Measurements from ENCODE around the gene LRIG2. TPM values are rescaled to one million over a fixed set of nuclear protein-coding genes. Genes with fewer than 3 reads are reported as not detected.
"Not testable (repeated sequence)": the region's sequence is repeated elsewhere in the genome, so short reads cannot be mapped to it uniquely, and the experiment has no call there.

Gene LRIG2
- total RNA-seq, 2 experiments from 2014 or later, result 12.9 to 15.8 TPM

DNA sequence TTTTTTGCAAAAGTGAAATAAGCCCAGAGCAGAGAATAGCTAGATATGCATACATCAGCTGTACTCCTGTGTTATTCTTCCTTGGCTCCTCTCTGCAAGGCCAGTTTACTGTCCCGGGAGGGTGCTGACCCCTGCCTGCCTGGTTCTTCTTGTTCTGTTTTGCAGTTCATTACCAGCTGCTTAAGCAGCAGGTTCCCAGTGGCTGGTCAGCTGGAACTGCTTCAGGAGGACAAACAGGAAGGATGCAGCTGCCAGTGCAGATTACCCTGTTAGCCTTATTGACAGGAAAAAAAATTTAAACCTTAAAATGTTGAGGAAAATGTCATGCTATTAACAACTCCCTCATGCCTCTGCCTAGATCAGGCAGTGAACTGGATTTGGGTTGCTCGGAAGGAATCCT is 16.0 kb upstream of the LRIG2 start:
- Histone ChIP-seq H3K4me1 (ENCODE audit: insufficient read depth, low read length) (peaks cover 3% of the 10 kb centered on the region), H3K36me3 (ENCODE audit: insufficient read depth, low read length) (no peaks in the 10 kb centered on the region), H3K9me3 (ENCODE audit: control insufficient read depth in 1 of 2, insufficient read depth in 1 of 2, low read length in 2 of 2) (no peaks in the 10 kb centered on the region), H3K27ac (ENCODE audit: low read depth in 1 of 2, low read length in 2 of 2) (no peak overlapping the region), H3K27me3 (ENCODE audit: control insufficient read depth in 1 of 2, insufficient read depth in 2 of 2, low read length in 2 of 2) (no peaks in the 10 kb centered on the region), H3K4me3 (ENCODE audit: low read length) (no peak overlapping the region)
- H3K4me1 Mint-ChIP-seq (ENCODE audit: low read depth), result no peaks in the 10 kb centered on the region
- POLR2A ChIA-PET, result interaction anchor here (1.8 kb wide), 1 partner anchor 16 kb away, joined by 5 read pairs; the partner anchor contains the start of gene LRIG2
- H3K27ac Mint-ChIP-seq, result no peak overlapping the region
- ATAC-seq (ENCODE audit: poor library complexity) (no peak), DNase-seq (no peak)
- no peaks in the 10 kb centered on the region for H3K36me3 Mint-ChIP-seq (ENCODE audit: low read depth)
- no peaks in the 10 kb centered on the region for H3K27me3 Mint-ChIP-seq
- intact Hi-C loops (cut with DNase I, micrococcal nuclease), result no loop called here
- CTCF ChIA-PET, result interaction anchor here (0.9 to 2.8 kb wide), 2 partner anchors 16 to 23 kb away, joined by 3 to 12 read pairs; partner anchors contain the start of gene LRIG2
- H3K4me3 Mint-ChIP-seq, result no peak overlapping the region
- H3K9me3 Mint-ChIP-seq, result no peaks in the 10 kb centered on the region
- TF ChIP-seq, protein P1, sequence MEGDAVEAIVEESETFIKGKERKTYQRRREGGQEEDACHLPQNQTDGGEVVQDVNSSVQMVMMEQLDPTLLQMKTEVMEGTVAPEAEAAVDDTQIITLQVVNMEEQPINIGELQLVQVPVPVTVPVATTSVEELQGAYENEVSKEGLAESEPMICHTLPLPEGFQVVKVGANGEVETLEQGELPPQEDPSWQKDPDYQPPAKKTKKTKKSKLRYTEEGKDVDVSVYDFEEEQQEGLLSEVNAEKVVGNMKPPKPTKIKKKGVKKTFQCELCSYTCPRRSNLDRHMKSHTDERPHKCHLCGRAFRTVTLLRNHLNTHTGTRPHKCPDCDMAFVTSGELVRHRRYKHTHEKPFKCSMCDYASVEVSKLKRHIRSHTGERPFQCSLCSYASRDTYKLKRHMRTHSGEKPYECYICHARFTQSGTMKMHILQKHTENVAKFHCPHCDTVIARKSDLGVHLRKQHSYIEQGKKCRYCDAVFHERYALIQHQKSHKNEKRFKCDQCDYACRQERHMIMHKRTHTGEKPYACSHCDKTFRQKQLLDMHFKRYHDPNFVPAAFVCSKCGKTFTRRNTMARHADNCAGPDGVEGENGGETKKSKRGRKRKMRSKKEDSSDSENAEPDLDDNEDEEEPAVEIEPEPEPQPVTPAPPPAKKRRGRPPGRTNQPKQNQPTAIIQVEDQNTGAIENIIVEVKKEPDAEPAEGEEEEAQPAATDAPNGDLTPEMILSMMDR (IDR thresholded peaks at IDR 0.05), result no peak

DNA sequence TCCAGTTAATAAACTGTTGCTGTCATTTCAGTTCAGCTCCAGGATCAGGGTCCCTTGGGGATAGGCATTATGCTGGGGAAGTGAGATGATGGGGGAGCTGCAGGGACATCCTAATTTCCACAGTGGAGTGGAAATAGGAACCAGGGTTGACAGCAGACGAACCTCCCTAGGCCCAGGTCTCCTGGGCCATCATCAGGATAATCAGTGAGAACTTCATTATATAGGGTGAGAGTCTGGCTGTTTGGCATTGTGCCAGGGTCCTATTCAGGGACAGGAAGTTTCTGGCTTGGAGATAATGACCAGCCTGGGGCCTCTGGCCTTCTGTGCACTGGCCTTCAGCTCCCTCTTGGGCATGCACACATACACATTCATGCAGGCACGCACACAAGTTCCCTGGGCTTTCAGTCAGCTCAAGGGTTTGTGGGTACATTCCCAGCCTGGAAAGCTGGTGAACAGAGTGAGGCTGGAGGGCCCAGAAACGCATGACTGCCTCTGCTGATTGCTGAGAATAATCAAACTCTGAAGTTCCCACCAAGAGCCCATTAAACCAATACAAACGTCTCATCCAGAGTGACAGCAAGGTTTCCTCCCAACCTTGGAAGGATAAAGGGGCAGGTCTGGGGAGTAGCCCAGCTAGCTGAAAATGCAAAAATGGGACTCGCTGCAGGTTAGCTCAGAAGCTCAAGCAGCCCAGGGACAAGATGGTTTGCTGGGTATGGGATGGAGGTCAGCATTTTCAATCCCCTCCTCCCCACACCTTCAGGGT is 13.9 kb upstream of the LRIG2 start:
- Mint-ChIP-seq H3K36me3 (ENCODE audit: low read depth) (no peaks in the 10 kb centered on the region), H3K27me3 (no peaks in the 10 kb centered on the region), H3K27ac (no peak overlapping the region), H3K4me1 (ENCODE audit: low read depth) (no peaks in the 10 kb centered on the region), H3K9me3 (no peaks in the 10 kb centered on the region), H3K4me3 (no peak overlapping the region)
- H3K27me3 ChIP-seq (ENCODE audit: control insufficient read depth in 1 of 2, insufficient read depth in 2 of 2, low read length in 2 of 2), result no peaks in the 10 kb centered on the region
- TF ChIP-seq, protein P1 (IDR thresholded peaks at IDR 0.05), result no peak
- ATAC-seq (ENCODE audit: poor library complexity) (no peak), DNase-seq (no peak)
- H3K4me1 ChIP-seq (ENCODE audit: insufficient read depth, low read length), result peaks cover 3% of the 10 kb centered on the region
- intact Hi-C loops (cut with DNase I, micrococcal nuclease), result no loop called here
- no peaks in the 10 kb centered on the region for H3K9me3 ChIP-seq (ENCODE audit: control insufficient read depth in 1 of 2, insufficient read depth in 1 of 2, low read length in 2 of 2)
- no peaks in the 10 kb centered on the region for H3K36me3 ChIP-seq (ENCODE audit: insufficient read depth, low read length)
- POLR2A ChIA-PET, result no interaction called here
- CTCF ChIA-PET, result interaction anchor here (1.6 to 2.8 kb wide), 2 partner anchors 13 to 14 kb away, joined by 7 to 12 read pairs; partner anchors contain the start of gene LRIG2
- no peak overlapping the region for H3K4me3 ChIP-seq (ENCODE audit: low read length)
- no peak overlapping the region for H3K27ac ChIP-seq (ENCODE audit: low read depth in 1 of 2, low read length in 2 of 2)

DNA sequence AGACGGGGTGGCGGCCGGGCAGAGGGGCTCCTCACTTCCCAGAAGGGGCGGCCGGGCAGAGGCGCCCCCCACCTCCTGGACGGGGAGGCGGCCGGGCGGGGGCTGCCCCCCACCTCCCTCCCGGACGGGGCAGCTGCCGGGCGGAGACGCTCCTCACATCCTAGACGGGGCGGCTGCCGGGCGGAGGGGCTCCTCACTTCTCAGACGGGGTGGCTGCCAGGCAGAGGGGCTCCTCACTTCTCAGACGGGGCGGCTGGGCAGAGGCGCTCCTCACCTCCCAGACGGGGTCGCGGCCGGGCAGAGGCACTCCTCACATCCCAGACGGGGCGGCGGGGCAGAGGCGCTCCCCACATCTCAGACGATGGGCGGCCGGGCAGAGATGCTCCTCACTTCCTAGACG is 9.5 kb upstream of the LRIG2 start:
- H3K9me3 ChIP-seq (ENCODE audit: control insufficient read depth in 1 of 2, insufficient read depth in 1 of 2, low read length in 2 of 2); DNase-seq; H3K27me3 Mint-ChIP-seq; H3K36me3 ChIP-seq (ENCODE audit: insufficient read depth, low read length); H3K27ac ChIP-seq (ENCODE audit: low read depth in 1 of 2, low read length in 2 of 2); H3K4me3 Mint-ChIP-seq; H3K4me3 ChIP-seq (ENCODE audit: low read length); ATAC-seq (ENCODE audit: poor library complexity); CTCF ChIA-PET; H3K9me3 Mint-ChIP-seq; H3K27ac Mint-ChIP-seq; H3K27me3 ChIP-seq (ENCODE audit: control insufficient read depth in 1 of 2, insufficient read depth in 2 of 2, low read length in 2 of 2); H3K4me1 Mint-ChIP-seq (ENCODE audit: low read depth); H3K4me1 ChIP-seq (ENCODE audit: insufficient read depth, low read length); POLR2A ChIA-PET; H3K36me3 Mint-ChIP-seq (ENCODE audit: low read depth): not testable (repeated sequence)
- intact Hi-C loops (cut with DNase I, micrococcal nuclease), result loop anchor here in 1 of 2 experiments (10.0 kb wide), 1 partner anchor 611 kb away; no protein-coding TSS in a partner anchor

Data from CD4-positive, alpha-beta T cell (primary cell).